Esophagus muscularis mucosa (tissue), 4 donors: Measurements from ENCODE around the gene IL21R. TPM values are rescaled to one million over a fixed set of nuclear protein-coding genes. Genes with fewer than 3 reads are reported as not detected.

Experiments
- DNase-seq: peaks from one replicate; pipeline ENCODE4 v3.0.0-alpha.2; 2017; ENCODE audit errors: extremely low spot score
- H3K27ac ChIP-seq, 4 donors: fragments of 200-600 bp; sonication (generic); replicated peaks in 1 of 4; 1 replicate in 3 of 4; 2 replicates in 1 of 4; pipeline ENCODE4 v1.5.1; 2016 to 2019; ENCODE audit warnings: mild to moderate bottlenecking in 1 of 4
- H3K27me3 ChIP-seq, 4 donors: fragments of 200-600 bp; sonication (generic); one replicate each; pipeline versions ENCODE4 v1.5.1 to v1.6.0; 2016 to 2019
- H3K36me3 ChIP-seq, 4 donors: fragments of 200-600 bp; sonication (generic); one replicate each; pipeline ENCODE4 v1.5.1; 2016 to 2019
- H3K4me1 ChIP-seq, 4 donors: fragments of 200-600 bp; sonication (generic); one replicate each; pipeline ENCODE4 v1.5.1; 2016 to 2019
- H3K4me3 ChIP-seq, 4 donors: fragments of 200-600 bp; sonication (generic); 1 replicate in 2 of 4; 2 replicates in 2 of 4; pipeline ENCODE4 v1.5.1; 2016 to 2019; ENCODE audit warnings: mild to moderate bottlenecking in 4 of 4, moderate library complexity in 1 of 4
- H3K9me3 ChIP-seq, 4 donors: fragments of 200-600 bp; sonication (generic); 1 replicate in 3 of 4; 2 replicates in 1 of 4; pipeline ENCODE4 v1.5.1; 2016 to 2019
- CTCF ChIP-seq, 3 experiments: fragments of 200-600 bp in 2 of 3; fragments of 450-650 bp in 1 of 3; sonication (generic) in 2 of 3; IDR thresholded peaks; one replicate each; pipeline ENCODE4 v1.5.1; 2017 to 2019; ENCODE audit warnings: antibody characterized with exemption in 3 of 3, mild to moderate bottlenecking in 2 of 3, moderate library complexity in 1 of 3
- EP300 ChIP-seq: sonication (generic); formaldehyde crosslinking; IDR thresholded peaks from one replicate; pipeline ENCODE4 v1.6.1; 2017; ENCODE audit warnings: antibody characterized with exemption
- POLR2A ChIP-seq: fragments of 450-650 bp; IDR thresholded peaks from one replicate; pipeline ENCODE4 v1.6.1; 2017; ENCODE audit warnings: antibody characterized with exemption, moderate library complexity, mild to moderate bottlenecking, low read depth
- POLR2AphosphoS5 ChIP-seq, 2 donors: sonication (generic); formaldehyde crosslinking; IDR thresholded peaks; one replicate each; pipeline ENCODE4 v1.6.1; 2017; ENCODE audit warnings: antibody characterized with exemption in 2 of 2
- WGBS: methylation state at CpG from one replicate; pipeline ENCODE4 v1.1.5; 2018; 5-methylcytosine and 5-hydroxymethylcytosine counted together
- intact Hi-C: fragments of 100-400 bp; cut with DNase I; formaldehyde crosslinking; loops from one replicate; pipeline ENCODE4 v1.15.1; 2023
- total RNA-seq, 4 donors: library from RNA; depleted of rRNA; stranded (reverse); fragments of >200 nt; gene quantifications; one replicate each; pipeline versions ENCODE4 v1.1.0 to v1.2.1, GENCODE V29; 2016

The IL21R gene
- total RNA-seq, 4 donors from 2014 or later, result under 0.01 to 0.50 (median 0.17) TPM; not detected in 1

DNA sequence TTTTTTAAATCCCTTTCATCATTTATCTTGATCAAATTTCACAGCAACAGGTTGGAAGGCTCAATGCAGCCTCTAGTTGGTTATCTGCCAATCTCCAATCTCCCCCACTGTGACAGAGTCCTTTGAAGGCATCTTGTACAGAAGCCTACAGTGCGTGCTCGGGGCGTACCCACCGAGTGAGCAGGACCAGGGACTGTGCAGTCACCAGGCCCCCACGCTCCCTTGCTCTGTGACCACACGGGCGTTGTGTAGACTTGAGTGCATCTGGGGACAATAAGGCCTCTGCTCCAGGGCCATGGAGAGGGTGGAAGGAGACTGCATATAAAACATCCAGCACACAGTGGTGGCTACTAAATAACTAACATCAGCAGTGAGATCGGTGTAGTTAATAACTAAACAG, 84.4 kb downstream of the IL21R start:
- H3K36me3 ChIP-seq, result peaks cover 91 to 100% (median 100%) of the 10 kb centered on the region in 4 donors
- WGBS, result 75% methylated on average over 8 of the region's 8 CpGs
- TF ChIP-seq CTCF (IDR thresholded peaks at IDR 0.05) (no peak), POLR2AphosphoS5 (IDR thresholded peaks at IDR 0.05) (no peak), EP300 (no peak), POLR2A (no peak)
- no peak for DNase-seq
- no peak overlapping the region for H3K27ac ChIP-seq
- intact Hi-C loops, result no loop called here
- H3K27me3 ChIP-seq, result no peaks in the 10 kb centered on the region
- H3K4me1 ChIP-seq, result no peaks in the 10 kb centered on the region
- H3K9me3 ChIP-seq, result no peaks in the 10 kb centered on the region
- H3K4me3 ChIP-seq, result no peak overlapping the region

DNA sequence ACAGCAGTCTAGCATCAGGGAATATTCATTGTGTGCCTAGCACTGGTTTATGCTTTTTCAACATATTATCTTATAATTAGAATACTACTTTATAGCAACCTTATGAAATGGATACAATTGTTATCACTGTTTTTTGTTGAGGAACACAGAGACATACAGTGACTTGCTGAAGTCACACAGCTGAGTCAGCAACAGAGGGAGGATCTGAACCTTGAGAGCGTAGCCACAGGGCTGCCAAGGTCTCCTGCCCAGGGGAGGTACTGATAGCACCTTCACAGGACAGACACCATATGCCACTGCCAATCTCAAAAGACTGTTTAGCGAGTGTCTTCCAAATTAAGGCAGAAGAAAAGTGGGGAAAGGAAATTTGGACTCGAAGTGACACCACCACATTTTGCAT, 84.8 kb downstream of the IL21R start:
- 87% methylated on average over 3 of the region's 3 CpGs for WGBS
- H3K36me3 ChIP-seq, result peaks cover 91 to 100% (median 100%) of the 10 kb centered on the region in 4 donors
- no peak overlapping the region for H3K27ac ChIP-seq
- TF ChIP-seq POLR2AphosphoS5 (IDR thresholded peaks at IDR 0.05) (no peak), EP300 (no peak), POLR2A (no peak), CTCF (IDR thresholded peaks at IDR 0.05) (no peak)
- no peaks in the 10 kb centered on the region for H3K4me1 ChIP-seq
- H3K9me3 ChIP-seq, result no peaks in the 10 kb centered on the region
- no peaks in the 10 kb centered on the region for H3K27me3 ChIP-seq
- H3K4me3 ChIP-seq, result no peak overlapping the region
- intact Hi-C loops, result no loop called here
- no peak for DNase-seq

- H3K4me3 ChIP-seq, result no peak overlapping the region
- no peak for DNase-seq
- no peaks in the 10 kb centered on the region for H3K4me1 ChIP-seq
- H3K9me3 ChIP-seq, result no peaks in the 10 kb centered on the region
- intact Hi-C loops, result no loop called here
- TF ChIP-seq CTCF (IDR thresholded peaks at IDR 0.05), result no peak
- WGBS, result 97% methylated on average over 16 of the region's 21 CpGs
- H3K27me3 ChIP-seq, result no peaks in the 10 kb centered on the region
- H3K36me3 ChIP-seq, result peaks cover 80 to 100% (median 99%) of the 10 kb centered on the region in 4 donors
- H3K27ac ChIP-seq, result no peak overlapping the region
Measured at GRCh38 chr16:27489421-27489820, 87.4 kb downstream of the IL21R start.

- H3K9me3 ChIP-seq, result no peaks in the 10 kb centered on the region
- no peaks in the 10 kb centered on the region for H3K27me3 ChIP-seq
- no peak overlapping the region for H3K4me3 ChIP-seq
- no peaks in the 10 kb centered on the region for H3K4me1 ChIP-seq
- H3K27ac ChIP-seq, result no peak overlapping the region
- TF ChIP-seq EP300 (no peak), CTCF (IDR thresholded peaks at IDR 0.05) (no peak), POLR2A (no peak), POLR2AphosphoS5 (IDR thresholded peaks at IDR 0.05) (no peak)
- H3K36me3 ChIP-seq, result peaks cover 78 to 100% (median 99%) of the 10 kb centered on the region in 4 donors
- intact Hi-C loops, result no loop called here
- WGBS, result 95% methylated on average over 7 of the region's 7 CpGs
- DNase-seq, result no peak
Measured at GRCh38 chr16:27489906-27490305, 87.9 kb downstream of the IL21R start.

DNA sequence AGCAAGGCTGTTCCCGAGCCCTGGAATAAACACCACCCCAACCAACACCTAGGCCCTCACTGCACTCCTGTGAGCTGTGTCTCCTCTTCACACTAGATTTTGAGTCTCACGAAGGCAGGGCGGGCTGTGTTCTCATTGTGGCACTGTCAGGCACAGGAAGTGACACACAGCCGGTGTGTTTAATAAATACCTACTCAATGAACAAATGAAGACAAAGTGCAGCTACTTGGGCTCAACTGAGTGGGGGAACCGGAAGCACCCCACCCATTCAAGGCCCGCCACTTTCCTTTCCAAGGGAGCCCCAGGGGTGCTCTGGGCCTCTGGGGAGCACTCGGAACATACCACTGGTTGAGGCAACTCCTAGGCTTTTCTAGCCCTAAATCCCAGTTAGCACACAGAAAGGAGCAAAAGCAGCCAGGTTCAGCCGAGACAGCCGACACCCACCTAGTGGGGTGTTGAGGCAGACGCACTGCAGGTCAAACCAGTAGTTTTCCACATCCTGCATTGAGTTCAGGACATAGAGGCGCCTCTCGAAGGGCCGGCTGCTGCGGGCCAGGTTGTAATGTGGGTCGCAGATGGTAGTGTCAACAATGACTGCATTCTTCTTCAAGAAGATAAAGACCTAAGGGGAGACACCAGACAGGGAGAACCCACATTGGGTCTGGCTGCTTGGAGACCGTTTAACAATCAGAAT, 90.1 kb downstream of the IL21R start:
- no peak for DNase-seq

More for the DNA sequence above, 90.1 kb downstream of the IL21R start:
- Histone ChIP-seq H3K9me3 (no peaks in the 10 kb centered on the region), H3K27me3 (no peaks in the 10 kb centered on the region), H3K4me3 (no peak overlapping the region), H3K27ac (peak overlapping the region in 2 of 4 donors; percentile 19 to 36), H3K36me3 (peaks cover 75 to 100% (median 99%) of the 10 kb centered on the region in 4 donors), H3K4me1 (no peaks in the 10 kb centered on the region)
- intact Hi-C loops, result no loop called here
- TF ChIP-seq EP300 (no peak), POLR2AphosphoS5 (IDR thresholded peaks at IDR 0.05) (peak in 1 of 2 donors; percentile 54)
- WGBS, result 87% methylated on average over 12 of the region's 16 CpGs
